Peyer's patch (tissue), 4 donors: Measurements from ENCODE around the gene TCF7L1. TPM values are rescaled to one million over a fixed set of nuclear protein-coding genes. Genes with fewer than 3 reads are reported as not detected.
"Not testable (repeated sequence)": the region's sequence is repeated elsewhere in the genome, so short reads cannot be mapped to it uniquely, and the experiment has no call there.

Source experiments
- DNase-seq, 3 donors: peaks; one replicate each; pipeline ENCODE4 v3.0.0-alpha.2; 2017 to 2019
- H3K27ac ChIP-seq, 4 donors: fragments of 200-600 bp; sonication (generic); one replicate each; pipeline ENCODE4 v1.5.1; 2016 to 2019
- H3K27me3 ChIP-seq, 2 donors: fragments of 200-600 bp; sonication (generic); one replicate each; pipeline ENCODE4 v1.5.1; 2019
- H3K36me3 ChIP-seq, 3 donors: fragments of 200-600 bp; sonication (generic); one replicate each; pipeline ENCODE4 v1.5.1; 2016 to 2019
- H3K4me1 ChIP-seq, 4 donors: fragments of 200-600 bp; sonication (generic); one replicate each; pipeline ENCODE4 v1.5.1; 2016 to 2019
- H3K4me3 ChIP-seq, 4 donors: fragments of 200-600 bp; sonication (generic); 1 replicate in 3 of 4; 2 replicates in 1 of 4; pipeline ENCODE4 v1.5.1; 2016 to 2019; ENCODE audit warnings: mild to moderate bottlenecking in 1 of 4
- H3K9me3 ChIP-seq, 4 donors: fragments of 200-600 bp; sonication (generic); one replicate each; pipeline ENCODE4 v1.5.1; 2016 to 2019; ENCODE audit warnings: mild to moderate bottlenecking in 1 of 4
- CTCF ChIP-seq, 6 experiments: fragments of 450-650 bp in 4 of 6; fragments of 200-600 bp in 2 of 6; sonication (generic) in 1 of 6; IDR thresholded peaks; one replicate each; pipeline ENCODE4 v1.5.1; 2017 to 2019; ENCODE audit warnings: antibody characterized with exemption in 6 of 6, mild to moderate bottlenecking in 3 of 6, moderate library complexity in 1 of 6
- POLR2A ChIP-seq, 2 donors: fragments of 450-650 bp; IDR thresholded peaks; one replicate each; pipeline ENCODE4 v1.5.1; 2017; ENCODE audit warnings: antibody characterized with exemption in 2 of 2, mild to moderate bottlenecking in 2 of 2, moderate library complexity in 2 of 2
- total RNA-seq, 4 donors: library from RNA; depleted of rRNA; stranded (reverse); fragments of >200 nt; gene quantifications; one replicate each; pipeline ENCODE4 v1.1.0, GENCODE V29; 2016

Gene TCF7L1
- total RNA-seq, 4 donors from 2014 or later = 0.35 to 5.8 (median 1.7) TPM

- H3K27me3 ChIP-seq = no peaks in the 10 kb centered on the region
- no peak overlapping the region for H3K4me3 ChIP-seq
- no peak for DNase-seq
- H3K36me3 ChIP-seq = no peaks in the 10 kb centered on the region
- H3K9me3 ChIP-seq = no peaks in the 10 kb centered on the region
- H3K27ac ChIP-seq = no peak overlapping the region
- TF ChIP-seq CTCF (IDR thresholded peaks at IDR 0.05) = no peak
- TF ChIP-seq POLR2A (IDR thresholded peaks at IDR 0.05) = no peak
- peaks cover 0 to 6% (median 0%) of the 10 kb centered on the region in 4 donors for H3K4me1 ChIP-seq
Observed at GRCh38 chr2:85210511-85210910, 77.3 kb downstream of the TCF7L1 start.

GRCh38 chr2:85211606-85212005 is 78.4 kb downstream of the TCF7L1 start:
- not testable (repeated sequence) for DNase-seq, H3K27ac ChIP-seq, H3K36me3 ChIP-seq, H3K9me3 ChIP-seq, H3K27me3 ChIP-seq, H3K4me1 ChIP-seq, H3K4me3 ChIP-seq

GRCh38 chr2:85212841-85213240 is 79.6 kb downstream of the TCF7L1 start:
- Histone ChIP-seq H3K27me3 (no peaks in the 10 kb centered on the region), H3K9me3 (no peaks in the 10 kb centered on the region), H3K36me3 (no peaks in the 10 kb centered on the region), H3K27ac (no peak overlapping the region), H3K4me1 (peaks cover 0 to 7% (median 0%) of the 10 kb centered on the region in 4 donors), H3K4me3 (no peak overlapping the region)
- no peak for TF ChIP-seq CTCF (IDR thresholded peaks at IDR 0.05)
- TF ChIP-seq POLR2A (IDR thresholded peaks at IDR 0.05) = no peak
- DNase-seq = no peak

- no peak for DNase-seq
- Histone ChIP-seq H3K4me1 (peaks cover 0 to 7% (median 0%) of the 10 kb centered on the region in 4 donors), H3K27me3 (no peaks in the 10 kb centered on the region), H3K27ac (no peak overlapping the region), H3K4me3 (no peak overlapping the region), H3K9me3 (no peaks in the 10 kb centered on the region), H3K36me3 (no peaks in the 10 kb centered on the region)
- TF ChIP-seq POLR2A (IDR thresholded peaks at IDR 0.05) (no peak), CTCF (IDR thresholded peaks at IDR 0.05) (no peak)
Observed at GRCh38 chr2:85213404-85213803, 80.2 kb downstream of the TCF7L1 start.

- no peak overlapping the region for H3K27ac ChIP-seq
- H3K4me3 ChIP-seq = no peak overlapping the region
Observed at GRCh38 chr2:85213901-85214512, 80.8 kb downstream of the TCF7L1 start.

GRCh38 chr2:85215081-85215447 is 81.9 kb downstream of the TCF7L1 start:
- Histone ChIP-seq H3K4me3 (no peak overlapping the region), H3K27me3 (no peaks in the 10 kb centered on the region), H3K36me3 (no peaks in the 10 kb centered on the region), H3K9me3 (no peaks in the 10 kb centered on the region), H3K27ac (peak overlapping the region in 1 of 4 donors; percentile 39), H3K4me1 (peaks cover 0 to 7% (median 0%) of the 10 kb centered on the region in 4 donors)
- no peak for TF ChIP-seq POLR2A (IDR thresholded peaks at IDR 0.05)
- peak in 3 of 6 experiments; percentile 18 to 36 (median 33) for TF ChIP-seq CTCF (IDR thresholded peaks at IDR 0.05)
- DNase-seq = peak in 1 of 3 donors; percentile 37

More at GRCh38 chr2:85213901-85214512, 80.8 kb downstream of the TCF7L1 start:
- Histone ChIP-seq H3K4me1 (peaks cover 0 to 7% (median 0%) of the 10 kb centered on the region in 4 donors), H3K9me3 (no peaks in the 10 kb centered on the region), H3K27me3 (no peaks in the 10 kb centered on the region), H3K36me3 (no peaks in the 10 kb centered on the region)
- DNase-seq = peak in 1 of 3 donors; percentile 18
- TF ChIP-seq POLR2A (IDR thresholded peaks at IDR 0.05) (no peak), CTCF (IDR thresholded peaks at IDR 0.05) (no peak)
